NB4 (cell line): ENCODE measurements around the gene NUDT1.

ENCODE experiments used
- DNase-seq: peaks from one replicate; pipeline ENCODE4 v3.0.0; 2010; ENCODE audit warnings: low read depth
- H3K4me3 ChIP-seq: one replicate; pipeline ENCODE4 v1.5.1; 2011; ENCODE audit warnings: mild to moderate bottlenecking, low read depth, low read length, moderate library complexity
- MYC ChIP-seq: IDR thresholded peaks from 2 replicates; pipeline ENCODE4 v1.6.1; 2011; ENCODE audit warnings: low read depth, low read length
- POLR2A ChIP-seq: IDR thresholded peaks from 2 replicates; pipeline ENCODE4 v1.6.1; 2011; ENCODE audit warnings: mild to moderate bottlenecking; ENCODE audit not compliant: insufficient read length; ENCODE audit errors: extremely low read depth
- TF ChIP-seq, protein P1 (sequence below): IDR thresholded peaks from one replicate; pipeline ENCODE4 v1.5.1; 2012; ENCODE audit warnings: low read depth, low read length
- TF ChIP-seq, protein P2 (sequence below): IDR thresholded peaks from 2 replicates; pipeline ENCODE4 v1.6.1; 2011; ENCODE audit warnings: low read depth, low read length

The NUDT1 gene

DNA sequence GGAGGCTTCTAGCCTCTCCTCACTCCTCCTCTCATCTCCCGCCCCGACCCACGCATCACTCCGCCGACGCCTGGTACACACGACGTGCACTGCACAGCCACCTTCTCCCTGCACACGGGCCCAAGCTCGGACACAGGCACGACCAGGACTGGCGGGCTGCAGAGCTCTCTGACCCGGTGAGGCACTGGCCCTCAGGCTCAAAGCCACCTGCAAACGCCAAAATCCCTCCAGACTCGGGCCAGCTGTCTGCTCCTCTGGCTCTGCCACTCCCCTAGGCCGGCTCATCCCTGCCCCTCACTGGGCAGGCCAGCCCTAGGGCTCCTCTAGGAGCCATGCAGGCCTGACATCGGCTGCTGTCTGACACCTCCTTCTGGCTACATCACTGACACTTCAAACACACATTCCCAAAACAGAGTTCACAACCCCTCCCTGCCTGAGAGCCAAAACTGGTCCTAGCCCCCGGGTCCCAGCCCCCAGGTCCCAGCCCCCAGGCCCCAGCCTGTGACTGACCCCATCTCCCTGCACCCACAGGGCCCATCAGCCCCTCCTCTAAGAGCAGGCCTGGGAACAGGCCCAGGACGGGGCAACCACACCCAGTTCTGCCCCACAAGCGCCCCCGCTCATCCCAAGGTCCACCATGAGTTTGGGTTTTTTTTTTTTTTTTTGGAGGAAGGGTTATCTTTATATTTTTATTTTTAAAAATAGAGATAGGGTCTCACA lies 44.4 kb upstream of the NUDT1 start:
- no peak overlapping the region for H3K4me3 ChIP-seq
- TF ChIP-seq, protein P1, sequence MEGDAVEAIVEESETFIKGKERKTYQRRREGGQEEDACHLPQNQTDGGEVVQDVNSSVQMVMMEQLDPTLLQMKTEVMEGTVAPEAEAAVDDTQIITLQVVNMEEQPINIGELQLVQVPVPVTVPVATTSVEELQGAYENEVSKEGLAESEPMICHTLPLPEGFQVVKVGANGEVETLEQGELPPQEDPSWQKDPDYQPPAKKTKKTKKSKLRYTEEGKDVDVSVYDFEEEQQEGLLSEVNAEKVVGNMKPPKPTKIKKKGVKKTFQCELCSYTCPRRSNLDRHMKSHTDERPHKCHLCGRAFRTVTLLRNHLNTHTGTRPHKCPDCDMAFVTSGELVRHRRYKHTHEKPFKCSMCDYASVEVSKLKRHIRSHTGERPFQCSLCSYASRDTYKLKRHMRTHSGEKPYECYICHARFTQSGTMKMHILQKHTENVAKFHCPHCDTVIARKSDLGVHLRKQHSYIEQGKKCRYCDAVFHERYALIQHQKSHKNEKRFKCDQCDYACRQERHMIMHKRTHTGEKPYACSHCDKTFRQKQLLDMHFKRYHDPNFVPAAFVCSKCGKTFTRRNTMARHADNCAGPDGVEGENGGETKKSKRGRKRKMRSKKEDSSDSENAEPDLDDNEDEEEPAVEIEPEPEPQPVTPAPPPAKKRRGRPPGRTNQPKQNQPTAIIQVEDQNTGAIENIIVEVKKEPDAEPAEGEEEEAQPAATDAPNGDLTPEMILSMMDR, result no peak
- TF ChIP-seq MYC (no peak), POLR2A (no peak)
- TF ChIP-seq, protein P2, sequence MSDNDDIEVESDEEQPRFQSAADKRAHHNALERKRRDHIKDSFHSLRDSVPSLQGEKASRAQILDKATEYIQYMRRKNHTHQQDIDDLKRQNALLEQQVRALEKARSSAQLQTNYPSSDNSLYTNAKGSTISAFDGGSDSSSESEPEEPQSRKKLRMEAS, result no peak
- no peak for DNase-seq

DNA sequence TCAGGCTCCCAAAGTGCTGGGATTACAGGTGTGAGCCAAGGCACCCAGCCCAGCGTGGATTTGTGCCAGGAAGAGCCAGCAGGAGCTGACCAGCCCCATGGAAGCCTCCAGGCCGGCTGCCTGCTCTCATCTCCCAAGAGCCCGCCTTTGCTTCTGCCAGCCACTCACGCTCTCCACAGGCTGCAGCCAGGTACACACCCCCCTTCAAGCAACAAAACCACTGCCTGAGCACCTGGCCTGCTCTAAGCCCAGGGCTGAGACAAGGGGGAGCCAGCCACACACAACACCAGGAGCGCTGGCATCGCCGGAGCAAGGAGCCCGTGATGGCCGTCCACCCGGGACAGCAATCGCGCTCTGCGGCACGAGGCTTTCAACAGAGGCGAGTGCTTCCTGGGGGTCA lies 43.8 kb upstream of the NUDT1 start:
- no peak overlapping the region for H3K4me3 ChIP-seq
- DNase-seq, result no peak
- TF ChIP-seq POLR2A, result no peak
- TF ChIP-seq, protein P2, result no peak
- TF ChIP-seq MYC, result no peak
- TF ChIP-seq, protein P1, result no peak

DNA sequence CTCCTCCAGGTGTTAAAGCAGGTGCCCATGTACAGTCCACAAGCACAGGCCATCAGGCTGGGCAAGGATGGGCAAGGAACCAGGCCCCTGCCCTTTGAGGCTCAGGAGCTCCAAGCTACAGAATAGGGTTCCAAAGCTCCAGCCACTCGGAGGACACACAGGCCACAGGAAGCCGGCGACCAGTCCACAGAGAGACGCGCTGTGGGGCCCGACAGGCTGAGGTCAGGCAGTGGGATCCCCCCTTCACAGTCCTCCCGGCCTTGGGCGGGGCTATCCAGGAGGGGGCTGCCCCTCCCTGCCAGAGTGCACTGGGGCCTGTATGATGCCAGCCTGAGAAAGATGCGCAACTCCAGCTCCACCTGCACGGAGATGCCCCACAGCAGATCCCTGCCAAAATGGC lies 43.3 kb upstream of the NUDT1 start:
- TF ChIP-seq POLR2A (no peak), MYC (no peak)
- TF ChIP-seq, protein P2, result no peak
- TF ChIP-seq, protein P1, result no peak
- no peak for DNase-seq
- no peak overlapping the region for H3K4me3 ChIP-seq

DNA sequence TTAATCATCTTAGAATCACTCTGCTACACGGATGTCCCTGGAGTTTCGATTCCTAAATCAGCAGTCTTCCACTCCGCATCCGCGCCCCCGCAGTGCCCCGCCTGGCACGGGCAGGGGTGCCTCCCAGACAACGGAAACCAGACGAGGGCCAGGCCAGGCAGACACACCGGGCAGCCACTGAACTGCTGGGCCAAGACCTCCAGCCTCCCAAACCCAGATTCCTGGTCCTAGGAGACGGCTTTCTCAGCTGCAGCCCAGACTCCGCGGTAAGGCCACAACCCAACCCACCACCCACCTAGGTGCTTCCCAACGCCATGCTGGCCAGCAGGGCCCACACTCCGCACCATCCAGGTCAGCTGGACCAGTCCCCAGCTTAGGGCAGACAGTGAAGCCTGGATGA lies 42.5 kb upstream of the NUDT1 start:
- no peak for DNase-seq
- TF ChIP-seq, protein P1, result no peak
- TF ChIP-seq POLR2A, result no peak
- no peak overlapping the region for H3K4me3 ChIP-seq

DNA sequence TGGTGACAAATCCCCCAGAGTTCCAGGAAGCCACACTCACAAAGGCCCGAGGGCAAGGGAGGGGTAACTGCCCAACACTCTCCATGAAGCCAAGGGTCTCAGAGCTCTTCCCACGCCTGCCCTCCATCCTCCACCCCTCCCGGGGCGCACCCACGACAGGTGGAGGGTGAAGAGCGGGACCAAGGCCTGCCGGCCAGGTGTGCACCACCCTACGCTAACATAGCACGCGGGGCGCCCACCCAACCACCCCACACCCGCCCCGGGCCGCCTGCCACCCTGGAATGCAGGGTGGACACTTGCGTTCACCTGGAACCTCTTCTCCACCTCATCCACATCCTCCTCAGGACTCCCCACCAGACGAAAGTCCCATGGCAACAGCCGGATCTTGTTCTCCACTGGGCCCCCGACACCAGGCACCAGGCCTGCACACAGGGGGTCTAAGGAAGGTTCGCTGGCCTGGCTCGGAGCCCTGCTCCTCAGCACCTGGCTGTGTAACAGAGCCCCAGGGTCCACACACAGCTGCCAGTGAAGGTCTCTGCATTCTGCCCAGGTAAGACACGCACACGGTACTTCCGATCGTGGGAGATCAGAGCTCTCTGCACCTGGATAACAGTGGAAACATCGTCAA lies 42.0 kb upstream of the NUDT1 start:
- TF ChIP-seq, protein P1, result no peak
- TF ChIP-seq POLR2A, result no peak
- TF ChIP-seq, protein P2, result no peak
- no peak for TF ChIP-seq MYC
- no peak for DNase-seq
- H3K4me3 ChIP-seq, result no peak overlapping the region

DNA sequence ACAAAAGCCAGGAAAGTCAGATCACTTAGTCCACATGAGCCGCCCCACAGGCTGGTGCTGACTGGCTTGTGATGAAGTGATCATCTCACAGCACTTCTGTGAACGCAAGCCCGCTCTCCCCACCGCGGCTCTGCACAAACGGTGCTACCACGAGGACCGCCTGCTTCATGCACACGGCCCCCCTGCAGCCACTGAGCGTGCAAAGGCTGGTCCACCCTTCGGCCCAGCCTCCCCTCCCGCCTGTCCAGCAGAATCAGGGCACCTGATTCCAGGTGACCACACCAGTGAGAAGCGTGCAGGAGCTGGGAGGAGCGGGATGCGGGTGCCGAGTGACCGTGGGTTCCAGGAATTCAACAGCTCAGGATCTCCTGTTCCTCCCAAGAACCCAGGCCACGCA lies 41.4 kb upstream of the NUDT1 start:
- TF ChIP-seq MYC (no peak), POLR2A (no peak)
- TF ChIP-seq, protein P1, result no peak
- TF ChIP-seq, protein P2, result no peak
- H3K4me3 ChIP-seq, result no peak overlapping the region
- no peak for DNase-seq
